Spleen (tissue), 11 donors: ENCODE data around the gene LRRC3. TPM values are rescaled to one million over a fixed set of nuclear protein-coding genes. Genes with fewer than 3 reads are reported as not detected.

Experiments
- DNase-seq: peaks from one replicate; pipeline ENCODE4 v3.0.0-alpha.2; 2020
- H3K27ac ChIP-seq, 8 donors: fragments of 200-600 bp; sonication (generic) in 7 of 8; 1 replicate in 4 of 8; 2 replicates in 4 of 8; pipeline versions ENCODE4 v1.5.0 to v1.8.0; 2016 to 2021; ENCODE audit warnings: inconsistent platforms in 4 of 8, mild to moderate bottlenecking in 4 of 8, moderate library complexity in 1 of 8
- H3K27me3 ChIP-seq, 7 donors: fragments of 200-600 bp; sonication (generic) in 6 of 7; replicated peaks in 1 of 7; 1 replicate in 4 of 7; 2 replicates in 3 of 7; pipeline versions ENCODE4 v1.5.0 to v1.8.0; 2016 to 2021; ENCODE audit warnings: inconsistent platforms in 3 of 7, mild to moderate bottlenecking in 1 of 7
- H3K36me3 ChIP-seq, 6 donors: fragments of 200-600 bp; sonication (generic) in 5 of 6; 1 replicate in 4 of 6; 2 replicates in 2 of 6; pipeline versions ENCODE4 v1.5.0 to v1.8.0; 2016 to 2021; ENCODE audit warnings: inconsistent platforms in 2 of 6
- H3K4me1 ChIP-seq, 6 donors: fragments of 200-600 bp; sonication (generic) in 5 of 6; 1 replicate in 3 of 6; 2 replicates in 3 of 6; pipeline versions ENCODE4 v1.5.0 to v1.8.0; 2016 to 2021; ENCODE audit warnings: inconsistent platforms in 3 of 6
- H3K4me3 ChIP-seq, 8 donors: fragments of 200-600 bp; sonication (generic) in 7 of 8; 1 replicate in 4 of 8; 2 replicates in 4 of 8; pipeline versions ENCODE4 v1.5.0 to v1.8.0; 2016 to 2021; ENCODE audit warnings: inconsistent platforms in 4 of 8, mild to moderate bottlenecking in 4 of 8, moderate library complexity in 2 of 8
- H3K9me3 ChIP-seq, 8 donors: fragments of 200-600 bp; sonication (generic) in 7 of 8; 1 replicate in 4 of 8; 2 replicates in 4 of 8; pipeline versions ENCODE4 v1.5.0 to v1.8.0; 2016 to 2021; ENCODE audit warnings: inconsistent platforms in 4 of 8
- POLR2A ChIP-seq, 3 donors: fragments of 450-650 bp; IDR thresholded peaks; one replicate each; pipeline ENCODE4 v1.5.1; 2017; ENCODE audit warnings: antibody characterized with exemption in 3 of 3, mild to moderate bottlenecking in 1 of 3
- POLR2AphosphoS5 ChIP-seq, 3 donors: sonication (generic); formaldehyde crosslinking; IDR thresholded peaks; one replicate each; pipeline ENCODE4 v1.5.1; 2017; ENCODE audit warnings: antibody characterized with exemption in 3 of 3
- WGBS, 5 donors: extraction: QIAGEN DNeasy Blood & Tissue Kit in 3 of 5; methylation state at CpG; one replicate each; pipeline versions ENCODE4 v1.1.5 to v1.1.7; 2013 to 2018; 5-methylcytosine and 5-hydroxymethylcytosine counted together
- intact Hi-C: fragments of 100-400 bp; cut with DNase I; formaldehyde crosslinking; loops from one replicate; pipeline ENCODE4 v1.15.0; 2023; ENCODE audit warnings: low total_unique reads
- polyA plus RNA-seq, 3 donors: library from polyadenylated mRNA; stranded (reverse); fragments of 200-250 nt; gene quantifications; one replicate each; pipeline ENCODE4 v1.2.1, GENCODE V29; 2013
- total RNA-seq, 7 donors: library from RNA; depleted of rRNA in 3 of 7; stranded (reverse); fragments of >200 nt in 3 of 7; fragmentation: NEBNext Ultra II Directional in 4 of 7; extraction: Animal tissue kit (Norgen Biotek cat#: 25700) in 4 of 7; gene quantifications; one replicate each; pipeline versions ENCODE4 v1.1.0 to v1.2.1, GENCODE V29; 2016 to 2021
- TF ChIP-seq, protein P1 (sequence below), 11 experiments: fragments of 200-600 bp in 7 of 11; fragments of 450-650 bp in 4 of 11; sonication (generic) in 4 of 11; IDR thresholded peaks in 8 of 11; conservative IDR thresholded peaks in 3 of 11; 1 replicate in 7 of 11; 2 replicates in 4 of 11; pipeline versions ENCODE4 v1.4.0 to v1.8.0; 2016 to 2021; ENCODE audit warnings: antibody characterized with exemption in 11 of 11, inconsistent platforms in 4 of 11, mild to moderate bottlenecking in 1 of 11
- donor health status: healthy with polysubstance abuse.
- donor health status: DM: no; HTN: no; CAD: no; lungs with moderate emphysema.
- donor health status: DM: no; HTN: no; CAD: no.
- donor health status: Bipolar disorder and iron deficiency.
- donor health status: healthy.
- donor health status: DM: no; HTN: no; CAD: no.
- donor health status: DM: yes; HTN: yes; CAD: no.

The LRRC3 gene
- total and polyA plus RNA-seq, 10 donors: 0.24 to 4.9 (median 2.5) TPM

DNA sequence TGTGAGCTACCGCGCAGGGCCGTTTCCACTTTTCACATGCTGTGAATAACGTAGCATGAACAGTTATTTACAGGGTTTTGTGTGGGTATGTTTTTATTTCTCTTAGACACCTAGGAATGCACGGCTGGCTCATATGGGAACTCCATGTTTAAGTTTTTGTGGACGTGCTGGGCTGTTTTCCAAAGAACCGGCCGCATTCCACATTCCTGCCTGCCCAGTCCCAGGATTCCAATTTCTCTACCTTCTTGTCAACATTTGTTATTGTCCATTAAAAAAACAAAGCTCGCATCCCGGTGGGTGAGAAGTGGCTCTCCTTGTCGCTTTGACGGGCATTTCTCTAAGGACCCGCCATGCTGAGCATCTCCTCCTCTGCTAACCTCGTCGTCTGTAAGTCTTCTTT lies 47.1 kb upstream of the LRRC3 start:
- WGBS, 5 donors: 91 to 97% (median 95%) methylated on average over 15 of the region's 15 CpGs
- no peaks in the 10 kb centered on the region for H3K9me3 ChIP-seq
- no peaks in the 10 kb centered on the region for H3K27me3 ChIP-seq
- TF ChIP-seq POLR2A (IDR thresholded peaks at IDR 0.05): no peak
- no peak for TF ChIP-seq POLR2AphosphoS5 (IDR thresholded peaks at IDR 0.05)
- TF ChIP-seq, protein P1, sequence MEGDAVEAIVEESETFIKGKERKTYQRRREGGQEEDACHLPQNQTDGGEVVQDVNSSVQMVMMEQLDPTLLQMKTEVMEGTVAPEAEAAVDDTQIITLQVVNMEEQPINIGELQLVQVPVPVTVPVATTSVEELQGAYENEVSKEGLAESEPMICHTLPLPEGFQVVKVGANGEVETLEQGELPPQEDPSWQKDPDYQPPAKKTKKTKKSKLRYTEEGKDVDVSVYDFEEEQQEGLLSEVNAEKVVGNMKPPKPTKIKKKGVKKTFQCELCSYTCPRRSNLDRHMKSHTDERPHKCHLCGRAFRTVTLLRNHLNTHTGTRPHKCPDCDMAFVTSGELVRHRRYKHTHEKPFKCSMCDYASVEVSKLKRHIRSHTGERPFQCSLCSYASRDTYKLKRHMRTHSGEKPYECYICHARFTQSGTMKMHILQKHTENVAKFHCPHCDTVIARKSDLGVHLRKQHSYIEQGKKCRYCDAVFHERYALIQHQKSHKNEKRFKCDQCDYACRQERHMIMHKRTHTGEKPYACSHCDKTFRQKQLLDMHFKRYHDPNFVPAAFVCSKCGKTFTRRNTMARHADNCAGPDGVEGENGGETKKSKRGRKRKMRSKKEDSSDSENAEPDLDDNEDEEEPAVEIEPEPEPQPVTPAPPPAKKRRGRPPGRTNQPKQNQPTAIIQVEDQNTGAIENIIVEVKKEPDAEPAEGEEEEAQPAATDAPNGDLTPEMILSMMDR (IDR thresholded peaks at IDR 0.05 in 8 of 11, conservative IDR thresholded peaks at IDR 0.05 in 3 of 11): no peak
- intact Hi-C loops: no loop called here
- H3K36me3 ChIP-seq: peaks cover 0 to 43% (median 15%) of the 10 kb centered on the region in 6 donors
- H3K4me1 ChIP-seq: no peaks in the 10 kb centered on the region
- no peak for DNase-seq
- no peak overlapping the region for H3K4me3 ChIP-seq
- H3K27ac ChIP-seq: no peak overlapping the region

DNA sequence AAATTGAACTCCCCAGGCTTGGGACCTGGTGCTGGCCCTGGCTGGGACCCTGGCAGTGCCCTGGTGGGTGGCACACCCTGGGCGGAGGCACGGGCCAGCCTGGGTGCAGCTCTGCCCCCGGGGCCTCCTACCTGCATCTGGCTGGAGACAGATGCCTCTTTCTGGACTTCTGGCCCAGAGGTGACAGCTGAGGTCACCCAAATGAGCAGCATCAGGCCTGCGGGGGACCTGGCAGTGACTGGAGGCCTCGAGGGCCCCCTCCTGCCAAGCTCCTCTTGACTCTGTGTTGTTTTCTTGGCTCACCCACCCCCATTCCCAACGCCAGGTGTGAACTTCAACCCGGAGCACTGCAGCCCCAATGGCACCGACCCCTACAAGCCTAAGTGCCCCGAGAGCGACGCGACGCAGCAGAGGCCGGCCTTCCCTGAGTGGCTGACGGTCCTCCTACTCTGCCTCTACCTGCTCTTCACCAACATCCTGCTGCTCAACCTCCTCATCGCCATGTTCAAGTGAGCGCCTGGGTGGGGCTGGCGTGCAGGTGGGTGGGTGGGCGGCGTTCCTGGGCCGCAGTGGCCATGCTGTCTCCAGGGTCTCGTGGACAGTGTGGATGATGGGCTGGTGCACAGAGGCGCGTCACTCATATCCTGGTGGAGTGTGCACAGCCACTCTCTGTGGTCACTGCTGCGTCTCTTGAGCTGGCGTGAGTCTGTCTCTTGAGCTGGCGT lies 41.6 kb upstream of the LRRC3 start:
- H3K36me3 ChIP-seq: peaks cover 0 to 54% (median 20%) of the 10 kb centered on the region in 6 donors
- no peak overlapping the region for H3K4me3 ChIP-seq
- no peaks in the 10 kb centered on the region for H3K9me3 ChIP-seq
- no peaks in the 10 kb centered on the region for H3K27me3 ChIP-seq
- no peak for TF ChIP-seq POLR2AphosphoS5 (IDR thresholded peaks at IDR 0.05)
- TF ChIP-seq, protein P1 (IDR thresholded peaks at IDR 0.05 in 8 of 11, conservative IDR thresholded peaks at IDR 0.05 in 3 of 11): no peak
- no peak for TF ChIP-seq POLR2A (IDR thresholded peaks at IDR 0.05)
- no peaks in the 10 kb centered on the region for H3K4me1 ChIP-seq
- peak; percentile 31 for DNase-seq
- intact Hi-C loops: no loop called here
- 91 to 97% (median 94%) methylated on average over 17 to 27 of the region's 27 CpGs for WGBS, 5 donors
- H3K27ac ChIP-seq: no peak overlapping the region

DNA sequence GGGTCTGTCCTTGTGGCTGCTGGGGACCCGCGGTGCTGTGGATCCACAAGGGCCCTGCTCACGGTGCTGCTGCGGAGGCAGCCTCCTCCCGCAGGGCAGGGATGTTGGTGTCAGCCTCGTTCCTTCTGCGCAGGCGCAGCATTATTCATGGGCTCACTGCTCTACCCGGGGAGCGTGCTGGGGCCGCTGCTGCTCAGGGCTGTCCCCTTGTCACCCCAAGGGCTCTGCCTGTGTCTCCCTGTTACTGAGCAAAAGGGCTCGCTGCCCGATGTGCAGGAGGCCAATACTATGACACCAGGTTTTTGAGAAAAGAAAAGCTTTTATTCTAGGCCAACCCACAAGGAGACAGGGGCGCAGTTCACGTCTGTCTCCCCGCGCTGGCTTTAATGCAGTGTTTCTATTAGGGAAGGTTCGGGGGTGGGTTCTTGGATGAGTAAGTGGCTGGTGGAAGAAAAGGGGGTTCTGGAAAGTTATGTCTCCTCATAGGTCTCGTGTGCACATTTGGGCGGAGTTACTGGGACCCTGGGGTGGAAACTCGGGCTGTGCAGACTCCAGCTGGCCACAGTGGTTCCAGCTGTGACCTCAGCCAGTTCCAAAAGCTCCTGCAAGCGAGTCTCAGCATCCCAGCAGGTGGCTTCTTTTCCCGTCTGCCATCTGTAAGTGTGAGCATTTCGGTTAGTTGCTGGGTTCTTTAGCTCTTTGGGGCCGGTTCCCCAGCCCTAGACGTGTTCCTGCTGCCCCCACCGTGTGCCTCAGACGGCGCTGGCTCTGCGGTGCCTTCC lies 40.8 kb upstream of the LRRC3 start:
- Histone ChIP-seq H3K27me3 (no peaks in the 10 kb centered on the region), H3K9me3 (no peaks in the 10 kb centered on the region), H3K4me3 (no peak overlapping the region), H3K27ac (no peak overlapping the region), H3K36me3 (peaks cover 0 to 57% (median 26%) of the 10 kb centered on the region in 6 donors), H3K4me1 (no peaks in the 10 kb centered on the region)
- DNase-seq: peak; percentile 35
- 84 to 92% (median 90%) methylated on average over 26 to 30 of the region's 30 CpGs for WGBS, 5 donors
- intact Hi-C loops: no loop called here
- TF ChIP-seq POLR2AphosphoS5 (IDR thresholded peaks at IDR 0.05) (no peak), POLR2A (IDR thresholded peaks at IDR 0.05) (no peak)
- TF ChIP-seq, protein P1 (IDR thresholded peaks at IDR 0.05 in 8 of 11, conservative IDR thresholded peaks at IDR 0.05 in 3 of 11): no peak
